GM12878 (cell line): ENCODE data around the gene WDR18. TPM values are rescaled to one million over a fixed set of nuclear protein-coding genes. Genes with fewer than 3 reads are reported as not detected.

ENCODE experiments used
- ATF7 ChIP-seq: fragments of 450-650 bp; IDR thresholded peaks from 2 replicates; pipeline ENCODE4 v1.6.1; 2016; ENCODE audit warnings: low read depth, mild to moderate bottlenecking
- CEBPB ChIP-seq, 2 experiments: fragments of 150-350 bp in 1 of 2; IDR thresholded peaks; 2 replicates each; pipeline ENCODE4 v1.6.1; 2012 to 2014; ENCODE audit warnings: low read depth in 2 of 2, low read length in 2 of 2, borderline replicate concordance in 1 of 2, inconsistent platforms in 1 of 2
- CREM ChIP-seq: IDR thresholded peaks from 2 replicates; pipeline ENCODE4 v1.6.1; 2014; ENCODE audit warnings: antibody characterized with exemption, low read depth
- LARP7 ChIP-seq: fragments of 450-650 bp; IDR thresholded peaks from 2 replicates; pipeline ENCODE4 v1.6.1; 2017; ENCODE audit warnings: mild to moderate bottlenecking
- NBN ChIP-seq: fragments of 450-650 bp; IDR thresholded peaks from 2 replicates; pipeline ENCODE4 v1.6.1; 2016
- POLR2A ChIP-seq: IDR thresholded peaks from 2 replicates; pipeline ENCODE4 v1.6.1; 2011; ENCODE audit warnings: low read depth, mild to moderate bottlenecking, low read length
- POU2F2 ChIP-seq: IDR thresholded peaks from 3 replicates; pipeline ENCODE4 v1.6.1; 2011; ENCODE audit warnings: low read depth, mild to moderate bottlenecking, low read length, borderline replicate concordance
- RAD51 ChIP-seq: fragments of 450-650 bp; IDR thresholded peaks from 2 replicates; pipeline ENCODE4 v1.6.1; 2016; ENCODE audit warnings: moderate library complexity, mild to moderate bottlenecking, inconsistent platforms
- RB1 ChIP-seq: fragments of 450-650 bp; formaldehyde crosslinking; IDR thresholded peaks from 2 replicates; pipeline ENCODE4 v1.6.1; 2017; ENCODE audit warnings: mild to moderate bottlenecking, borderline replicate concordance
- SIX5 ChIP-seq: IDR thresholded peaks from 2 replicates; pipeline ENCODE4 v1.6.1; 2011; ENCODE audit warnings: mild to moderate bottlenecking, low read depth, low read length, moderate library complexity; ENCODE audit not compliant: severe bottlenecking
- SREBF1 ChIP-seq: IDR thresholded peaks from 2 replicates; pipeline ENCODE4 v1.6.1; 2012; ENCODE audit warnings: mild to moderate bottlenecking, low read length
- SRF ChIP-seq, 2 experiments: IDR thresholded peaks; 2 replicates each; pipeline ENCODE4 v1.6.1; 2011; ENCODE audit warnings: low read depth in 2 of 2, low read length in 2 of 2, mild to moderate bottlenecking in 1 of 2, moderate library complexity in 1 of 2
- TARDBP ChIP-seq: IDR thresholded peaks from 2 replicates; pipeline ENCODE4 v1.6.1; 2016; ENCODE audit warnings: borderline replicate concordance
- ZNF384 ChIP-seq: IDR thresholded peaks from 2 replicates; pipeline ENCODE4 v1.6.1; 2012; ENCODE audit warnings: low read depth, mild to moderate bottlenecking, low read length, improper control_type of control experiment, borderline replicate concordance
- ZSCAN29 ChIP-seq: fragments of 450-650 bp; IDR thresholded peaks from 2 replicates; pipeline ENCODE4 v1.6.1; 2017; ENCODE audit warnings: mild to moderate bottlenecking, moderate library complexity
- polyA plus RNA-seq, 11 experiments: library from polyadenylated mRNA; depleted of rRNA in 4 of 11; unstranded in 6 of 11; stranded (reverse) in 5 of 11; fragments of >200 nt; fragmentation: Nextera tagmentation in 4 of 11; fragmentation: Illumina TruSeq in 1 of 11; extraction: Ambion mirVana in 4 of 11; extraction: Trizol in 1 of 11; gene quantifications; 1 replicate in 1 of 11; 2 replicates in 10 of 11; pipeline versions ENCODE4 v1.2.1 to v1.2.3, GENCODE V29; 2011 to 2016; ENCODE audit warnings: inconsistent platforms in 2 of 11, missing spikeins in 2 of 11, low read depth in 1 of 11
- total RNA-seq, 4 experiments: library from RNA; depleted of rRNA in 3 of 4; stranded (reverse); fragments of >200 nt in 3 of 4; fragmentation: Illumina TruSeq in 1 of 4; extraction: Trizol in 1 of 4; gene quantifications; 2 replicates each; pipeline versions ENCODE4 v1.2.1 to v1.2.3, GENCODE V29; 2013 to 2021
- TF ChIP-seq, protein P1 (sequence below): fragments of 450-650 bp; IDR thresholded peaks from 2 replicates; pipeline ENCODE4 v1.6.1; 2017; ENCODE audit warnings: mild to moderate bottlenecking, low read depth, inconsistent platforms; ENCODE audit not compliant: poor library complexity, severe bottlenecking
- TF ChIP-seq, protein P2 (sequence below): IDR thresholded peaks from 2 replicates; pipeline ENCODE4 v1.6.1; 2012; ENCODE audit warnings: low read depth, low read length, improper control_type of control experiment
- TF ChIP-seq, protein P3 (sequence below): IDR thresholded peaks from 2 replicates; pipeline ENCODE4 v1.6.1; 2012; ENCODE audit warnings: low read length, inconsistent platforms
- TF ChIP-seq, protein P4 (sequence below): IDR thresholded peaks from 2 replicates; pipeline ENCODE4 v1.6.1; 2012; ENCODE audit warnings: low read depth, low read length, improper control_type of control experiment
- TF ChIP-seq, protein P5 (sequence below): fragments of 450-650 bp; conservative IDR thresholded peaks from 2 replicates; pipeline ENCODE4 v1.6.1; 2017; ENCODE audit warnings: mild to moderate bottlenecking, moderate library complexity
- TF ChIP-seq, protein P6 (sequence below): fragments of 450-650 bp; formaldehyde crosslinking; IDR thresholded peaks from 2 replicates; pipeline ENCODE4 v1.5.0; 2022; ENCODE audit warnings: mild to moderate bottlenecking, missing genetic modification characterization

WDR18 gene
- total and polyA plus RNA-seq, 10 of the 15 experiments (the other 5 are each of a cell fraction or from before 2014, with no cell fraction given): 3.0 to 206 (median 62.3) TPM

DNA sequence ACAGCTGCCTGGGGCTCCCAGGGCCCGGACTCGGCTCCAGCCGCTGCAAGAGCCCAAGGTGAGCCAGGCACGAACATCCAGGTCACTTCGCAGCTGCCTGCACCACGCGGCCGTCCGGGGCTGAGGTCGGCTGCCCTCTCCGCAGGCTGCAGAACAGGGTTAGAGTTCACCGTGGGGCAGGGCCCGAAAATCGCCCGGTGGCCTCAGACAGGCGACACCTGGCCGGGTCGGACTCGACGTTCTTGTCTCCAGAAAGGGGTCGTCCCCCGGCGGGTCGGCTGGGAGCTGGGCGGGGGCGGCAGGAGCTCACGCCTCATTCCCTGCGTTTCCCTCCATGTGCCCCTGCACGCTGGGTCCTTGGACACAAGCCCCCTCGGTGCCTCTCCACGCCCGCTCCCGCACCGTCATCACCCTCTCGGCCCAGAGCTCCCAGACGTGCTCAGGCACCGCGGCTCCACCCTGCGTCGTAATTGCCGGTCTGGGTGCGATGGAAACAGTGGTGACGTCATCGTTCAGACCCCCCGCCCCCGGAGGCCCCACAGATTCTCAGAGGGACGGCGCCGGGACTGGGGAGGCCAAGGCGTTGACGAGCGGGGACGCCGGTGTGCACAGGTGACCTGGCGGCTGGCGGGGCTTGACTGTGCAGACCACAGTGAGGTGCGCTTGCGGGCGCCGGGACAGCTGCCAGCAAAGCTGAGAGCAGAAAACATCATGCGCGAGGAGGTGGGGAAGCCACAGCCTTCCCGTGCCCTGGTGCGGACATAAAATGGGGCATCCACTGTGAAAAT, 12.1 kb downstream of the WDR18 start (continued):
- TF ChIP-seq ZNF384: no peak
- TF ChIP-seq, protein P1, sequence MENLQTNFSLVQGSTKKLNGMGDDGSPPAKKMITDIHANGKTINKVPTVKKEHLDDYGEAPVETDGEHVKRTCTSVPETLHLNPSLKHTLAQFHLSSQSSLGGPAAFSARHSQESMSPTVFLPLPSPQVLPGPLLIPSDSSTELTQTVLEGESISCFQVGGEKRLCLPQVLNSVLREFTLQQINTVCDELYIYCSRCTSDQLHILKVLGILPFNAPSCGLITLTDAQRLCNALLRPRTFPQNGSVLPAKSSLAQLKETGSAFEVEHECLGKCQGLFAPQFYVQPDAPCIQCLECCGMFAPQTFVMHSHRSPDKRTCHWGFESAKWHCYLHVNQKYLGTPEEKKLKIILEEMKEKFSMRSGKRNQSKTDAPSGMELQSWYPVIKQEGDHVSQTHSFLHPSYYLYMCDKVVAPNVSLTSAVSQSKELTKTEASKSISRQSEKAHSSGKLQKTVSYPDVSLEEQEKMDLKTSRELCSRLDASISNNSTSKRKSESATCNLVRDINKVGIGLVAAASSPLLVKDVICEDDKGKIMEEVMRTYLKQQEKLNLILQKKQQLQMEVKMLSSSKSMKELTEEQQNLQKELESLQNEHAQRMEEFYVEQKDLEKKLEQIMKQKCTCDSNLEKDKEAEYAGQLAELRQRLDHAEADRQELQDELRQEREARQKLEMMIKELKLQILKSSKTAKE: no peak
- peak; percentile 82 for TF ChIP-seq CREM
- TF ChIP-seq SIX5: no peak
- no peak for TF ChIP-seq POU2F2
- TF ChIP-seq POLR2A: peak; percentile 54; the same call in 1 of the 2 replicates
- TF ChIP-seq TARDBP: no peak
- TF ChIP-seq RAD51: no peak
- TF ChIP-seq, protein P2, sequence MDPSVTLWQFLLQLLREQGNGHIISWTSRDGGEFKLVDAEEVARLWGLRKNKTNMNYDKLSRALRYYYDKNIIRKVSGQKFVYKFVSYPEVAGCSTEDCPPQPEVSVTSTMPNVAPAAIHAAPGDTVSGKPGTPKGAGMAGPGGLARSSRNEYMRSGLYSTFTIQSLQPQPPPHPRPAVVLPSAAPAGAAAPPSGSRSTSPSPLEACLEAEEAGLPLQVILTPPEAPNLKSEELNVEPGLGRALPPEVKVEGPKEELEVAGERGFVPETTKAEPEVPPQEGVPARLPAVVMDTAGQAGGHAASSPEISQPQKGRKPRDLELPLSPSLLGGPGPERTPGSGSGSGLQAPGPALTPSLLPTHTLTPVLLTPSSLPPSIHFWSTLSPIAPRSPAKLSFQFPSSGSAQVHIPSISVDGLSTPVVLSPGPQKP: no peak
- no peak for TF ChIP-seq ZSCAN29
- TF ChIP-seq, protein P3, sequence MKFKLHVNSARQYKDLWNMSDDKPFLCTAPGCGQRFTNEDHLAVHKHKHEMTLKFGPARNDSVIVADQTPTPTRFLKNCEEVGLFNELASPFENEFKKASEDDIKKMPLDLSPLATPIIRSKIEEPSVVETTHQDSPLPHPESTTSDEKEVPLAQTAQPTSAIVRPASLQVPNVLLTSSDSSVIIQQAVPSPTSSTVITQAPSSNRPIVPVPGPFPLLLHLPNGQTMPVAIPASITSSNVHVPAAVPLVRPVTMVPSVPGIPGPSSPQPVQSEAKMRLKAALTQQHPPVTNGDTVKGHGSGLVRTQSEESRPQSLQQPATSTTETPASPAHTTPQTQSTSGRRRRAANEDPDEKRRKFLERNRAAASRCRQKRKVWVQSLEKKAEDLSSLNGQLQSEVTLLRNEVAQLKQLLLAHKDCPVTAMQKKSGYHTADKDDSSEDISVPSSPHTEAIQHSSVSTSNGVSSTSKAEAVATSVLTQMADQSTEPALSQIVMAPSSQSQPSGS: no peak
- TF ChIP-seq, protein P4, sequence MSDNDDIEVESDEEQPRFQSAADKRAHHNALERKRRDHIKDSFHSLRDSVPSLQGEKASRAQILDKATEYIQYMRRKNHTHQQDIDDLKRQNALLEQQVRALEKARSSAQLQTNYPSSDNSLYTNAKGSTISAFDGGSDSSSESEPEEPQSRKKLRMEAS: no peak
- TF ChIP-seq, protein P5, sequence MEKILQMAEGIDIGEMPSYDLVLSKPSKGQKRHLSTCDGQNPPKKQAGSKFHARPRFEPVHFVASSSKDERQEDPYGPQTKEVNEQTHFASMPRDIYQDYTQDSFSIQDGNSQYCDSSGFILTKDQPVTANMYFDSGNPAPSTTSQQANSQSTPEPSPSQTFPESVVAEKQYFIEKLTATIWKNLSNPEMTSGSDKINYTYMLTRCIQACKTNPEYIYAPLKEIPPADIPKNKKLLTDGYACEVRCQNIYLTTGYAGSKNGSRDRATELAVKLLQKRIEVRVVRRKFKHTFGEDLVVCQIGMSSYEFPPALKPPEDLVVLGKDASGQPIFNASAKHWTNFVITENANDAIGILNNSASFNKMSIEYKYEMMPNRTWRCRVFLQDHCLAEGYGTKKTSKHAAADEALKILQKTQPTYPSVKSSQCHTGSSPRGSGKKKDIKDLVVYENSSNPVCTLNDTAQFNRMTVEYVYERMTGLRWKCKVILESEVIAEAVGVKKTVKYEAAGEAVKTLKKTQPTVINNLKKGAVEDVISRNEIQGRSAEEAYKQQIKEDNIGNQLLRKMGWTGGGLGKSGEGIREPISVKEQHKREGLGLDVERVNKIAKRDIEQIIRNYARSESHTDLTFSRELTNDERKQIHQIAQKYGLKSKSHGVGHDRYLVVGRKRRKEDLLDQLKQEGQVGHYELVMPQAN: no peak
- TF ChIP-seq SREBF1: no peak
- TF ChIP-seq SRF (IDR thresholded peaks at IDR 0.05; ENCODE audit: low read depth in 2 of 2, low read length in 2 of 2): no peak
- TF ChIP-seq, protein P6, sequence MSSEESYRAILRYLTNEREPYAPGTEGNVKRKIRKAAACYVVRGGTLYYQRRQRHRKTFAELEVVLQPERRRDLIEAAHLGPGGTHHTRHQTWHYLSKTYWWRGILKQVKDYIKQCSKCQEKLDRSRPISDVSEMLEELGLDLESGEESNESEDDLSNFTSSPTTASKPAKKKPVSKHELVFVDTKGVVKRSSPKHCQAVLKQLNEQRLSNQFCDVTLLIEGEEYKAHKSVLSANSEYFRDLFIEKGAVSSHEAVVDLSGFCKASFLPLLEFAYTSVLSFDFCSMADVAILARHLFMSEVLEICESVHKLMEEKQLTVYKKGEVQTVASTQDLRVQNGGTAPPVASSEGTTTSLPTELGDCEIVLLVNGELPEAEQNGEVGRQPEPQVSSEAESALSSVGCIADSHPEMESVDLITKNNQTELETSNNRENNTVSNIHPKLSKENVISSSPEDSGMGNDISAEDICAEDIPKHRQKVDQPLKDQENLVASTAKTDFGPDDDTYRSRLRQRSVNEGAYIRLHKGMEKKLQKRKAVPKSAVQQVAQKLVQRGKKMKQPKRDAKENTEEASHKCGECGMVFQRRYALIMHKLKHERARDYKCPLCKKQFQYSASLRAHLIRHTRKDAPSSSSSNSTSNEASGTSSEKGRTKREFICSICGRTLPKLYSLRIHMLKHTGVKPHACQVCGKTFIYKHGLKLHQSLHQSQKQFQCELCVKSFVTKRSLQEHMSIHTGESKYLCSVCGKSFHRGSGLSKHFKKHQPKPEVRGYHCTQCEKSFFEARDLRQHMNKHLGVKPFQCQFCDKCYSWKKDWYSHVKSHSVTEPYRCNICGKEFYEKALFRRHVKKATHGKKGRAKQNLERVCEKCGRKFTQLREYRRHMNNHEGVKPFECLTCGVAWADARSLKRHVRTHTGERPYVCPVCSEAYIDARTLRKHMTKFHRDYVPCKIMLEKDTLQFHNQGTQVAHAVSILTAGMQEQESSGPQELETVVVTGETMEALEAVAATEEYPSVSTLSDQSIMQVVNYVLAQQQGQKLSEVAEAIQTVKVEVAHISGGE: no peak
- TF ChIP-seq NBN: peak; percentile 50; the same call in 1 of the 2 replicates
- TF ChIP-seq RB1: no peak
- 0 out of 2 replicates have a peak, but pooled peaks have one; percentile 13 for TF ChIP-seq LARP7
- TF ChIP-seq ATF7: peak; percentile 91
- no peak for TF ChIP-seq CEBPB (IDR thresholded peaks at IDR 0.05; ENCODE audit: borderline replicate concordance in 1 of 2, low read depth in 2 of 2, low read length in 2 of 2)
